CD4-positive, alpha-beta memory T cell (primary cell): ENCODE results near the gene CBLN3. TPM values are rescaled to one million over a fixed set of nuclear protein-coding genes. Genes with fewer than 3 reads are reported as not detected.

ENCODE experiments used
- CTCF ChIA-PET: fragments of 350-600 bp; sonication (Branson Sonifier 250); formaldehyde crosslinking; loops from one replicate; lab custom pipeline; 2021; ENCODE audit warnings: inconsistent platforms; ENCODE audit not compliant: partially characterized antibody; lab: Charles Lee
- POLR2A ChIA-PET: fragments of 350-600 bp; sonication (Branson Sonifier 250); formaldehyde crosslinking; loops from one replicate; lab custom pipeline; 2021; ENCODE audit not compliant: partially characterized antibody; lab: Charles Lee
- DNase-seq, 5 donors: peaks; one replicate each; pipeline versions ENCODE4 v3.0.0 to v3.0.0-alpha.2; 2020 to 2022; ENCODE audit warnings: mixed read lengths in 1 of 5
- H3K27ac ChIP-seq: one replicate; pipeline ENCODE4 v1.7.0; 2013; ENCODE audit warnings: low read depth, low read length
- H3K27me3 ChIP-seq: 2 replicates; pipeline ENCODE4 v1.7.0; 2013; ENCODE audit warnings: mild to moderate bottlenecking, low read length, moderate library complexity; ENCODE audit not compliant: insufficient read depth
- H3K36me3 ChIP-seq: 2 replicates; pipeline ENCODE4 v1.7.0; 2013; ENCODE audit warnings: mild to moderate bottlenecking, low read length, moderate library complexity; ENCODE audit not compliant: insufficient read depth
- H3K4me1 ChIP-seq: 2 replicates; pipeline ENCODE4 v1.7.0; 2013; ENCODE audit warnings: mild to moderate bottlenecking, low read length, moderate library complexity; ENCODE audit not compliant: insufficient read depth
- H3K4me3 ChIP-seq, 2 donors: one replicate each; pipeline ENCODE4 v1.7.0; 2013; ENCODE audit warnings: low read length in 2 of 2, mild to moderate bottlenecking in 1 of 2
- H3K9me3 ChIP-seq, 2 donors: one replicate each; pipeline ENCODE4 v1.7.0; 2013; ENCODE audit warnings: low read length in 2 of 2, control low read depth in 1 of 2; ENCODE audit not compliant: control insufficient read depth in 1 of 2
- H3K27ac Mint-ChIP-seq, 7 donors: one replicate each; pipeline ENCODE4 v1.8.0; 2020 to 2021; ENCODE audit warnings: mixed read lengths in 7 of 7, mild to moderate bottlenecking in 6 of 7, inconsistent platforms in 3 of 7, moderate library complexity in 3 of 7
- H3K27me3 Mint-ChIP-seq, 2 donors: one replicate each; pipeline ENCODE4 v1.8.0; 2020 to 2021; ENCODE audit warnings: mixed read lengths in 2 of 2
- H3K36me3 Mint-ChIP-seq, 2 donors: one replicate each; pipeline ENCODE4 v1.8.0; 2020 to 2021; ENCODE audit warnings: mixed read lengths in 2 of 2, inconsistent platforms in 1 of 2, mild to moderate bottlenecking in 1 of 2
- H3K4me1 Mint-ChIP-seq, 4 donors: one replicate each; pipeline ENCODE4 v1.8.0; 2020 to 2021; ENCODE audit warnings: mixed read lengths in 4 of 4, mild to moderate bottlenecking in 1 of 4
- H3K4me3 Mint-ChIP-seq, 8 donors: one replicate each; pipeline ENCODE4 v1.8.0; 2020 to 2021; ENCODE audit warnings: mixed read lengths in 8 of 8, mild to moderate bottlenecking in 7 of 8, moderate library complexity in 6 of 8, inconsistent platforms in 3 of 8
- H3K9me3 Mint-ChIP-seq, 8 donors: one replicate each; pipeline ENCODE4 v1.8.0; 2020 to 2021; ENCODE audit warnings: mixed read lengths in 8 of 8, mild to moderate bottlenecking in 5 of 8, inconsistent platforms in 3 of 8, moderate library complexity in 1 of 8
- intact Hi-C: fragments of 100-400 bp; cut with micrococcal nuclease; formaldehyde crosslinking; loops from one replicate; pipeline ENCODE4 v1.15.1; 2023
- polyA plus RNA-seq, 2 donors: library from polyadenylated mRNA; unstranded; fragments of 300-500 nt; fragmentation: Illumina TruSeq; gene quantifications; one replicate each; pipeline ENCODE4 v1.2.3, GENCODE V29; 2021
- total RNA-seq, 2 experiments: library from RNA; stranded (reverse); gene quantifications; one replicate each; pipeline ENCODE4 v1.2.3, GENCODE V29; 2021

CBLN3 gene
- total and polyA plus RNA-seq, 4 experiments from 2014 or later: 0.41 to 6.1 (median 3.8) TPM; not detected in 1

DNA sequence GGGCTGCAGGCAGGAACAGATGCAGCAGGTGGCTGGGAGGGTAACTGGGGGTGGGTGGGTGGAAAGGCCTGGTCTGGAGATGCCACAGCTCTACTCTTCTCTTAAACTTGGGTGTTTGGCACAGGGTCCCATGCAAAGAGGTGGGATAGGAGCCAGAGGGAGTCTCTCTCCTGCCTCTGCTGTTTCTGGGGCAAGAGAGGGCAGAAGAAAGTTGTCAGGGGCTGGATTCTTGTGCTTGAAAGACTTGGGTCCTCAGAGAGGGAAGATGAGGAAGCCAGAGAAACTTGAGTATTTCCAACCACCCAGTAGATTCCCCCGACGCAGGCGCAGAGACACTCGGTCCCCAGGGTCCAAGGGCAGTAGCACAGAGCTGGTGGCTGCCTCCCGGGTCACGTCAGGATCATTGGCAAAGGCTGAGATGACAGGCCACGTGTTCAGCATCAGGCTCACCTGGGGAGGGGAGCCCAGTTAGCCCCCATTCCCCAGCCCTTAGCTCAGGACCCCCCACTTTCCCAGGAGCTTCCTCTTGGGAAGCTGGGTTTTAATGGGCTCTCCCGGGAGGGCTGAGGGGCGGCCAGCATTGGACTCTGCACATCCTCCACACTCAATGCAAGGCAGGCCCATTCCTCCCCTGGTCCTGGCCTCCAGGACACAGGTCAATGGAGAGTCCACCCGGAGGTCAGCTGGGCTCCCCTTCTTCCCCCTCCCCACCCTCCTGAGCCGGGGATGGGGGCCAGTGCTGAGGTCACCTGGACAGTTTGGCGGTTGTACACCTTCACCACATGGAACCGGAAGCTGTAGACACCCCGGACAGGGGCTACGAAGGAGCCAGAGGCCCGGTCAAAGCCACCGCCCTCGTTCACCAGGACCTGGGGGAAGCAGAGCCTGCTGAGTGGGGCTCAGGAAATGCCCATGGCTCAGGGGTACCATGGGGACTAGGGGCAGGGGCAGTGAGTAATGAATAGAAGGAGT is 1.6 kb downstream of the CBLN3 start:
- peaks cover 35 to 59% (median 46%) of the 10 kb centered on the region in 4 donors for H3K4me1 Mint-ChIP-seq
- intact Hi-C loops: no loop called here
- no peak for DNase-seq
- Histone ChIP-seq H3K36me3 (peaks cover 11% of the 10 kb centered on the region), H3K27ac (peak overlapping the region; percentile 3), H3K4me3 (no peak overlapping the region), H3K27me3 (no peaks in the 10 kb centered on the region), H3K4me1 (peaks cover 76% of the 10 kb centered on the region), H3K9me3 (no peaks in the 10 kb centered on the region)
- CTCF ChIA-PET: interaction anchor here (0.6 to 24.1 kb wide), 4 partner anchors 9 to 186 kb away, joined by 3 to 791 read pairs (median 23); partner anchors contain the start of genes ADCY4, RIPK3 and TINF2
- H3K4me3 Mint-ChIP-seq: peak overlapping the region in 7 of 8 donors; percentile 39 to 88 (median 51)
- peak overlapping the region; percentile 72 to 98 (median 86) for H3K27ac Mint-ChIP-seq
- H3K36me3 Mint-ChIP-seq: peaks cover 7 to 18% of the 10 kb centered on the region in 2 donors
- H3K27me3 Mint-ChIP-seq: no peaks in the 10 kb centered on the region
- H3K9me3 Mint-ChIP-seq: peaks cover 0 to 2% (median 0%) of the 10 kb centered on the region in 8 donors
- POLR2A ChIA-PET: interaction anchor here (0.8 to 11.1 kb wide), 9 partner anchors 9 to 314 kb away, joined by 3 to 361 read pairs (median 8); partner anchors contain the start of genes ADCY4, DCAF11, LTB4R and LTB4R2

DNA sequence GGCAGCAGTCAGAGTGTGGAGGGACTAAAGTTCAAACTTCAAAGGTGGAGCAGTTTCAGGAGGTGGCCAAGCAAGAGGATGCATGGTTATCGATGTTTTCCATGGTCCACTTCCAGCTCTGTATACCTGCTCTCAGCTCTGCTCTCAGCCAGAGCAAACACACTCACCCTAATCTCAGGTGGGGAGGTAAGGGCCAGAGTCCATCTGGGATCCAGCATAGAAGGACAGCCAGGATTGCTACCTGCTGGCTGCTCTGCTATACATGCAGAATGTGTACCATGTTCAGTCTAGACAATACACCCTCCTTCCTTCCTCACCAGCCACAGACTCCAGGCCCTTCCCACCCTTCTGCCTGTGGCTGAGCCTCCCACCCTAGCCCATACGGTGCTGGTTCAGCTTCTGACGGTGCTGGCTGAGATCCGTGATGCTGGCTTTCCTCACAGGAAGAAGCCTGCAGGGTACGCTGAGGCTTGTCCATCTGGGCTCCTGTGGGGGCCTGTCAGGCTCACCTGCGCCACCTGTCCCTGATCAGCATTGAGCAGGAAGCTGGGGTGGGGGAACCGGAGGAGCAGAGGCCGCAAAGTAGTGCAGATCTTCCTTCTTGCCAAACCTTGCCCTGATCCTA is 2.4 kb downstream of the CBLN3 start:
- peaks cover 35 to 57% (median 44%) of the 10 kb centered on the region in 4 donors for H3K4me1 Mint-ChIP-seq

DNA sequence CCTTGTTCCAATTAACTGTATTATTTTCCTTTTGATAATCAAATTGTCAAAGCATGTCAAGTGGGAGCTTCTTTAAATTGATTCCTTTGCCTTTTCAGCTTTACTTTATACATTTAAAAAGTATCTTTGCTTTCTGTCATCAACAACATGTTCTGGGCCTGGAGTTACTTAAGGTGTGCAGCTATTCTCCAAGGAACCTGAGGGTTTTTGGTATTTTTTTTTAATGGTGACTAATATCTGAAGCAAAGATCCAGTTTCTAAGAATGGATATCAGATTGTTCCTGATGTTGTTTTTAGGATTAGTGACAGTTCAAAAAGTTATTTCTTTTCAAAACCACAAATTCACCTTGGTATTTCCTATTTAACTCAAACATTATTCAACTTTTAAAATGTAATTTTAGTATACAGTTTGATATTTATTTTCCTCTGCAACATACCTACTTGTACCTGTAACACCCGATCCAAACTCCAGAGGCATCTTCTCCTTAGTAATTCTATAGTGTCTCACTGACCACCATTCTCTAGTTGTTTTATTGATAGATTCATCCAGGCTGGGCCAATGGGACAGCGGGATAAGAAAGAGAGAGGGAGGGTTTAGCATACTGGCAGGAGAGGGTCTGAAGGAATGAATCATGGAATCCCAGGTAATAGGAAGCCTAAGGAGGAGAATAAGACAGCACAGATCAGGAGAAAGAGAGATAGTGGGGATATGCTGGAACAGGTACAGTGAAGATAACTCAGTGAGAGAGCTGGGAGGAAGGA is 3.1 kb downstream of the CBLN3 start:
- peak overlapping the region; percentile 60 to 90 (median 83) for H3K27ac Mint-ChIP-seq
- Histone ChIP-seq H3K36me3 (no peaks in the 10 kb centered on the region), H3K27me3 (no peaks in the 10 kb centered on the region), H3K4me3 (no peak overlapping the region), H3K9me3 (no peaks in the 10 kb centered on the region), H3K27ac (peak overlapping the region; percentile 44), H3K4me1 (peaks cover 71% of the 10 kb centered on the region)
- H3K9me3 Mint-ChIP-seq: peaks cover 0 to 2% (median 0%) of the 10 kb centered on the region in 8 donors
- H3K4me3 Mint-ChIP-seq: peak overlapping the region in 6 of 8 donors; percentile 11 to 88 (median 50)
- intact Hi-C loops: no loop called here
- H3K36me3 Mint-ChIP-seq: peaks cover 0 to 9% of the 10 kb centered on the region in 2 donors
- DNase-seq: no peak
- CTCF ChIA-PET: interaction anchor here (1.1 to 24.1 kb wide), 5 partner anchors 10 to 95 kb away, joined by 3 to 791 read pairs (median 7); partner anchors contain the start of genes ADCY4 and RIPK3
- POLR2A ChIA-PET: interaction anchor here (0.7 to 11.1 kb wide), 8 partner anchors 13 to 312 kb away, joined by 3 to 361 read pairs (median 6); partner anchors contain the start of genes ADCY4, DCAF11, LTB4R and NRL
- H3K27me3 Mint-ChIP-seq: no peaks in the 10 kb centered on the region
- H3K4me1 Mint-ChIP-seq: peaks cover 29 to 50% (median 38%) of the 10 kb centered on the region in 4 donors

More for the DNA sequence above, 2.4 kb downstream of the CBLN3 start:
- H3K9me3 Mint-ChIP-seq: peaks cover 0 to 2% (median 0%) of the 10 kb centered on the region in 8 donors
- peak in 2 of 5 donors; percentile 31 to 55 for DNase-seq
- ChIA-PET CTCF (interaction anchor here (1.1 to 24.1 kb wide), 4 partner anchors 10 to 96 kb away, joined by 4 to 791 read pairs (median 24); partner anchors contain the start of genes ADCY4 and RIPK3), POLR2A (interaction anchor here (0.7 to 11.1 kb wide), 8 partner anchors 8 to 313 kb away, joined by 3 to 361 read pairs (median 3); partner anchors contain the start of genes ADCY4, DCAF11, LTB4R and NRL)
- Histone ChIP-seq H3K27ac (peak overlapping the region; percentile 44), H3K4me1 (peaks cover 76% of the 10 kb centered on the region), H3K27me3 (no peaks in the 10 kb centered on the region), H3K9me3 (no peaks in the 10 kb centered on the region), H3K36me3 (peaks cover 3% of the 10 kb centered on the region), H3K4me3 (no peak overlapping the region)
- no peaks in the 10 kb centered on the region for H3K27me3 Mint-ChIP-seq
- H3K27ac Mint-ChIP-seq: peak overlapping the region; percentile 1 to 90 (median 77)
- H3K4me3 Mint-ChIP-seq: peak overlapping the region in 4 of 8 donors; percentile 11 to 88 (median 64)
- peaks cover 5 to 15% of the 10 kb centered on the region in 2 donors for H3K36me3 Mint-ChIP-seq
- intact Hi-C loops: no loop called here

DNA sequence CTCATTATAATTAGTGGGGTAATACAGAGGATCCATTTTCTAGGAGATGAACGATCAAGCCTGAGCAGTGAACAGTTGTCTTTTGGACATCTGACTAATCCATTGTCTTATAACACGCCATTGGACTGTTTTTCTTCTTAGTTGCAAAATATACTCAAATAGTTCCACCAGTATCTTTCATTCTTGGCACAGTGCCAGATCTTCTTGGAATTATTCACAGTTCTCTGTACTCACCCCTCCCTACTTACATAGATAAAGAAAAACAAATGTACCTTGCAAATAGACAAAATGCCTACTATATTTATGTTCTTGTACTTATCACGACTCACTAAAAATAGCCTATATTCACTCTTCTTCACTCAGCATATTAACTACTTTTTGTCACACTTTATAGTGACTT is 3.8 kb downstream of the CBLN3 start:
- Histone ChIP-seq H3K9me3 (no peaks in the 10 kb centered on the region), H3K27me3 (no peaks in the 10 kb centered on the region), H3K4me3 (no peak overlapping the region), H3K4me1 (peaks cover 65% of the 10 kb centered on the region), H3K27ac (peak overlapping the region; percentile 33), H3K36me3 (no peaks in the 10 kb centered on the region)
- H3K4me1 Mint-ChIP-seq: peaks cover 25 to 44% (median 33%) of the 10 kb centered on the region in 4 donors
- H3K36me3 Mint-ChIP-seq: peaks cover 0 to 2% of the 10 kb centered on the region in 2 donors
- H3K27me3 Mint-ChIP-seq: no peaks in the 10 kb centered on the region
- ChIA-PET CTCF (interaction anchor here (1.2 to 24.1 kb wide), 6 partner anchors 11 to 183 kb away, joined by 3 to 791 read pairs (median 5); partner anchors contain the start of genes ADCY4, RIPK3 and TINF2), POLR2A (interaction anchor here (1.3 to 11.1 kb wide), 4 partner anchors 13 to 183 kb away, joined by 5 to 215 read pairs (median 6); partner anchors contain the start of genes RIPK3, SDR39U1 and TINF2)
- peak in 1 of 5 donors; percentile 25 for DNase-seq
- peak overlapping the region; percentile 2 to 90 (median 76) for H3K27ac Mint-ChIP-seq
- H3K4me3 Mint-ChIP-seq: peak overlapping the region in 5 of 8 donors; percentile 5 to 45 (median 34)
- H3K9me3 Mint-ChIP-seq: peaks cover 0 to 2% (median 0%) of the 10 kb centered on the region in 8 donors
- intact Hi-C loops: no loop called here

DNA sequence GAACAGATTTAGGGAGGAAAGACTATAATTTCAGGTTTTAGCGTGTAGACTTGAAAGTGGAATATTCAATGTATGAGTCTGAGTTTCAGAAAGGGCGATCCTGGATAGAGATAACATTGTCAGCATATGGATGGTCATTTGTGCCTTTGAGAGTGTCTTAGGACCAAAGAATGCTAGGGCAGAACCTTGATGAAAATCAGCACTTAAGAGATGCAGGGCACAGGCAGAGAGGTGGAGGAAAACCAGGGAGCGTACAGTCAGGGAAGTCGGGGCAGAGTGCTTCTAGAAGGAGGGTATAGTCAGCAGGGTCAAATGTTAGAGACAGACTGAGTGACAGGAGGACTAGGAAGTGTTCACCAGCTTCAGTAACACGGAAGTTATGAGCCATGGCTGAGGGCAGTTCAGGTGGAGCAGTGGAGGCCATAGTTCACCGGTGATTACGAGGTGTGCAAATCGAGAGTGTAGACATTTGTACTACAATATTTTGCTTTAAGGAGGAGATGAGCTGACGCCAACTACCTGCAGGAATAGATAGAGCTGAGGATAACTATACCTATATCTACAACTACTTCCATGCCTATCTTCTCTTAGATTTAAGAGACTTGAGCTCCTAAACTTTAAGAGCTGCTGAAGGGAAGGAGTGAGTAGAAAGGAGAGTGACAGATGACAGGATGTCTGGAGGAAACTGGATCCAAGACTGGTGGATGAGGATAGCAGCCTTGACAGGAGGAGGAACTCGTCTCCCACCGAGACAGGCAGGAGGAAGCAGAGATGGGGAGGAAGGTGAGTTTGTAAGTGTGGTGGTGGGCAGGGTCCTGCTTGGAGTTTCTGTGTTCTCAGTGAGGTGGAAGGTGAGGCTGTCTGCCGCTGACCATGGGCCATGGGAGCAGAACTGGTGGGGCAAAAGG is 6.5 kb downstream of the CBLN3 start:
- Mint-ChIP-seq H3K4me1 (peaks cover 21 to 29% (median 24%) of the 10 kb centered on the region in 4 donors), H3K36me3 (no peaks in the 10 kb centered on the region), H3K27ac (no peak overlapping the region), H3K4me3 (no peak overlapping the region), H3K9me3 (peaks cover 0 to 2% (median 0%) of the 10 kb centered on the region in 8 donors), H3K27me3 (no peaks in the 10 kb centered on the region)
- ChIA-PET CTCF (interaction anchor here (0.6 to 24.1 kb wide), 6 partner anchors 9 to 247 kb away, joined by 3 to 791 read pairs (median 19); partner anchors contain the start of genes ADCY4 and RIPK3), POLR2A (interaction anchor here (1.2 to 11.1 kb wide), 4 partner anchors 8 to 16 kb away, joined by 3 to 215 read pairs (median 4); partner anchors contain the start of gene SDR39U1)
- Histone ChIP-seq H3K4me3 (no peak overlapping the region), H3K4me1 (peaks cover 45% of the 10 kb centered on the region), H3K27me3 (no peaks in the 10 kb centered on the region), H3K36me3 (no peaks in the 10 kb centered on the region), H3K27ac (no peak overlapping the region), H3K9me3 (no peaks in the 10 kb centered on the region)
- intact Hi-C loops: no loop called here
- DNase-seq: no peak
